GM23338 (cell line): ENCODE results near the gene ZNF490.

ENCODE experiments used
- CREB1 ChIP-seq: fragments of 250-450 bp; sonication (Bioruptor Pico); IDR thresholded peaks from 2 replicates; pipeline ENCODE4 v1.5.0; 2020; ENCODE audit warnings: low read depth, mild to moderate bottlenecking, moderate library complexity
- EZH2 ChIP-seq: fragments of 200-600 bp; sonication (generic); IDR thresholded peaks from one replicate; pipeline ENCODE4 v1.8.0; 2017; ENCODE audit warnings: antibody characterized with exemption, mild to moderate bottlenecking, low read depth; ENCODE audit not compliant: unreplicated experiment
- EZH2phosphoT487 ChIP-seq: fragments of 200-600 bp; sonication (generic); IDR thresholded peaks from one replicate; pipeline ENCODE4 v1.8.1; 2018; ENCODE audit warnings: antibody characterized with exemption; ENCODE audit not compliant: unreplicated experiment
- JUNB ChIP-seq: IDR thresholded peaks from one replicate; pipeline ENCODE4 v1.6.1; 2016; ENCODE audit warnings: antibody characterized with exemption; ENCODE audit not compliant: unreplicated experiment
- POLR2AphosphoS5 ChIP-seq: IDR thresholded peaks from 2 replicates; pipeline ENCODE4 v1.6.1; 2016; ENCODE audit warnings: antibody characterized with exemption, low read depth
- STAT1 ChIP-seq: IDR thresholded peaks from one replicate; pipeline ENCODE4 v1.6.1; 2016; ENCODE audit warnings: antibody characterized with exemption; ENCODE audit not compliant: unreplicated experiment
- ZNF114 ChIP-seq: fragments of 250-450 bp; sonication (Bioruptor Pico); IDR thresholded peaks from 2 replicates; pipeline ENCODE4 v1.5.0; 2020; ENCODE audit warnings: mild to moderate bottlenecking, moderate library complexity
- ZNF331 ChIP-seq: fragments of 250-450 bp; sonication (Bioruptor Pico); IDR thresholded peaks from 2 replicates; pipeline ENCODE4 v1.5.0; 2020; ENCODE audit warnings: low read depth, mild to moderate bottlenecking, moderate library complexity
- TF ChIP-seq, protein P1 (sequence below), 2 experiments: fragments of 200-600 bp in 1 of 2; sonication (generic) in 1 of 2; conservative IDR thresholded peaks; 2 replicates each; pipeline versions ENCODE4 v1.5.1 to v1.6.1; 2016 to 2017; ENCODE audit warnings: antibody characterized with exemption in 2 of 2, low read depth in 2 of 2, mild to moderate bottlenecking in 2 of 2, moderate library complexity in 1 of 2
- TF ChIP-seq, protein P2 (sequence below): IDR thresholded peaks from one replicate; pipeline ENCODE4 v1.6.1; 2018; ENCODE audit warnings: antibody characterized with exemption; ENCODE audit not compliant: unreplicated experiment
- TF ChIP-seq, protein P3 (sequence below): IDR thresholded peaks from 2 replicates; pipeline ENCODE4 v1.6.1; 2016; ENCODE audit warnings: antibody characterized with exemption

DNA sequence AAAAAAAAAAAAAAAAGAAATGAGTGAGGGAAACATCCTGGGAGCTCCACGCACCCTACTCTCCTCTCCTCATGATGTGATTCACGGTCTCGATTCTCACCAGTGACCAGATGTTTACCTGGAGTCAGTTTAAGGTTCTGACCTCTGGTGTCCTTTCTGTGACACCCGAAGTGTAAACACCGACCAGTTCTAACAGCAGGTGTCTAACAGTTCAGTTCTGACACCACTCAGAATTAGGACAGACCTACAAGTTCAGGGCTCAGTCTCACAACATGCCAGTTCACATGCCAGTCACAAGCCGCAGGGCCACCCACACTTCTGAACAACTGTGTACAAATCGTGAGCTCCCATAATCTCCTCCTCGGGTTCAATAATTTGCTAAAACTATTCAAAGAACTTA is 65.3 kb downstream of the ZNF490 start:
- TF ChIP-seq CREB1 (CRISPR knock-in tag) (no peak), POLR2AphosphoS5 (no peak), EZH2 (no peak), EZH2phosphoT487 (no peak), STAT1 (no peak), JUNB (no peak), ZNF331 (CRISPR knock-in tag) (no peak), ZNF114 (no peak)
- TF ChIP-seq, protein P1, sequence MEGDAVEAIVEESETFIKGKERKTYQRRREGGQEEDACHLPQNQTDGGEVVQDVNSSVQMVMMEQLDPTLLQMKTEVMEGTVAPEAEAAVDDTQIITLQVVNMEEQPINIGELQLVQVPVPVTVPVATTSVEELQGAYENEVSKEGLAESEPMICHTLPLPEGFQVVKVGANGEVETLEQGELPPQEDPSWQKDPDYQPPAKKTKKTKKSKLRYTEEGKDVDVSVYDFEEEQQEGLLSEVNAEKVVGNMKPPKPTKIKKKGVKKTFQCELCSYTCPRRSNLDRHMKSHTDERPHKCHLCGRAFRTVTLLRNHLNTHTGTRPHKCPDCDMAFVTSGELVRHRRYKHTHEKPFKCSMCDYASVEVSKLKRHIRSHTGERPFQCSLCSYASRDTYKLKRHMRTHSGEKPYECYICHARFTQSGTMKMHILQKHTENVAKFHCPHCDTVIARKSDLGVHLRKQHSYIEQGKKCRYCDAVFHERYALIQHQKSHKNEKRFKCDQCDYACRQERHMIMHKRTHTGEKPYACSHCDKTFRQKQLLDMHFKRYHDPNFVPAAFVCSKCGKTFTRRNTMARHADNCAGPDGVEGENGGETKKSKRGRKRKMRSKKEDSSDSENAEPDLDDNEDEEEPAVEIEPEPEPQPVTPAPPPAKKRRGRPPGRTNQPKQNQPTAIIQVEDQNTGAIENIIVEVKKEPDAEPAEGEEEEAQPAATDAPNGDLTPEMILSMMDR (conservative IDR thresholded peaks at IDR 0.05; ENCODE audit: low read depth in 2 of 2) = no peak
- TF ChIP-seq, protein P2, sequence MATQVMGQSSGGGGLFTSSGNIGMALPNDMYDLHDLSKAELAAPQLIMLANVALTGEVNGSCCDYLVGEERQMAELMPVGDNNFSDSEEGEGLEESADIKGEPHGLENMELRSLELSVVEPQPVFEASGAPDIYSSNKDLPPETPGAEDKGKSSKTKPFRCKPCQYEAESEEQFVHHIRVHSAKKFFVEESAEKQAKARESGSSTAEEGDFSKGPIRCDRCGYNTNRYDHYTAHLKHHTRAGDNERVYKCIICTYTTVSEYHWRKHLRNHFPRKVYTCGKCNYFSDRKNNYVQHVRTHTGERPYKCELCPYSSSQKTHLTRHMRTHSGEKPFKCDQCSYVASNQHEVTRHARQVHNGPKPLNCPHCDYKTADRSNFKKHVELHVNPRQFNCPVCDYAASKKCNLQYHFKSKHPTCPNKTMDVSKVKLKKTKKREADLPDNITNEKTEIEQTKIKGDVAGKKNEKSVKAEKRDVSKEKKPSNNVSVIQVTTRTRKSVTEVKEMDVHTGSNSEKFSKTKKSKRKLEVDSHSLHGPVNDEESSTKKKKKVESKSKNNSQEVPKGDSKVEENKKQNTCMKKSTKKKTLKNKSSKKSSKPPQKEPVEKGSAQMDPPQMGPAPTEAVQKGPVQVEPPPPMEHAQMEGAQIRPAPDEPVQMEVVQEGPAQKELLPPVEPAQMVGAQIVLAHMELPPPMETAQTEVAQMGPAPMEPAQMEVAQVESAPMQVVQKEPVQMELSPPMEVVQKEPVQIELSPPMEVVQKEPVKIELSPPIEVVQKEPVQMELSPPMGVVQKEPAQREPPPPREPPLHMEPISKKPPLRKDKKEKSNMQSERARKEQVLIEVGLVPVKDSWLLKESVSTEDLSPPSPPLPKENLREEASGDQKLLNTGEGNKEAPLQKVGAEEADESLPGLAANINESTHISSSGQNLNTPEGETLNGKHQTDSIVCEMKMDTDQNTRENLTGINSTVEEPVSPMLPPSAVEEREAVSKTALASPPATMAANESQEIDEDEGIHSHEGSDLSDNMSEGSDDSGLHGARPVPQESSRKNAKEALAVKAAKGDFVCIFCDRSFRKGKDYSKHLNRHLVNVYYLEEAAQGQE = no peak
- TF ChIP-seq, protein P3, sequence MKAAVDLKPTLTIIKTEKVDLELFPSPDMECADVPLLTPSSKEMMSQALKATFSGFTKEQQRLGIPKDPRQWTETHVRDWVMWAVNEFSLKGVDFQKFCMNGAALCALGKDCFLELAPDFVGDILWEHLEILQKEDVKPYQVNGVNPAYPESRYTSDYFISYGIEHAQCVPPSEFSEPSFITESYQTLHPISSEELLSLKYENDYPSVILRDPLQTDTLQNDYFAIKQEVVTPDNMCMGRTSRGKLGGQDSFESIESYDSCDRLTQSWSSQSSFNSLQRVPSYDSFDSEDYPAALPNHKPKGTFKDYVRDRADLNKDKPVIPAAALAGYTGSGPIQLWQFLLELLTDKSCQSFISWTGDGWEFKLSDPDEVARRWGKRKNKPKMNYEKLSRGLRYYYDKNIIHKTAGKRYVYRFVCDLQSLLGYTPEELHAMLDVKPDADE = no peak
